Lower lobe of right lung (tissue), 2 donors: ENCODE results near the gene CDS2. TPM values are rescaled to one million over a fixed set of nuclear protein-coding genes. Genes with fewer than 3 reads are reported as not detected.
"Not testable (repeated sequence)": the region's sequence is repeated elsewhere in the genome, so short reads cannot be mapped to it uniquely, and the experiment has no call there.

ENCODE experiments used
- ATAC-seq, 2 donors: fragments of 200-7000 bp; cut with Tn5 transposase; one replicate each; pipeline ENCODE4 v1.9.1; 2020 to 2022; ENCODE audit warnings: mild to moderate bottlenecking in 2 of 2, moderate library complexity in 2 of 2
- DNase-seq: peaks from one replicate; pipeline ENCODE4 v3.0.0-alpha.2; 2020
- H3K27ac ChIP-seq: fragments of 200-600 bp; one replicate; pipeline ENCODE4 v1.8.0; 2022
- H3K27me3 ChIP-seq: fragments of 200-600 bp; one replicate; pipeline ENCODE4 v1.8.0; 2022; ENCODE audit warnings: low read depth
- H3K36me3 ChIP-seq: fragments of 200-600 bp; one replicate; pipeline ENCODE4 v1.8.0; 2022; ENCODE audit warnings: mild to moderate bottlenecking
- H3K4me1 ChIP-seq: fragments of 200-600 bp; one replicate; pipeline ENCODE4 v1.8.0; 2022
- H3K4me3 ChIP-seq: fragments of 200-600 bp; one replicate; pipeline ENCODE4 v1.8.0; 2022; ENCODE audit warnings: mild to moderate bottlenecking
- H3K9me3 ChIP-seq: fragments of 200-600 bp; one replicate; pipeline ENCODE4 v1.8.0; 2022
- intact Hi-C: fragments of 100-400 bp; cut with DNase I; formaldehyde crosslinking; loops from one replicate; pipeline ENCODE4 v1.11.0; 2022
- total RNA-seq: library from RNA; stranded (reverse); fragmentation: NEBNext Ultra II Directional; extraction: Animal tissue kit (Norgen Biotek cat#: 25700); gene quantifications from one replicate; pipeline ENCODE4 v1.2.1, GENCODE V29; 2021
- TF ChIP-seq, protein P1 (sequence below): fragments of 200-600 bp; IDR thresholded peaks from one replicate; pipeline ENCODE4 v1.8.0; 2022; ENCODE audit warnings: antibody characterized with exemption, mild to moderate bottlenecking
- donor health status: DM: no; HTN: yes; CAD: no; lungs with severe emphysema.

Gene CDS2
- total RNA-seq, 1 donor from 2014 or later, result 63.3 TPM

DNA sequence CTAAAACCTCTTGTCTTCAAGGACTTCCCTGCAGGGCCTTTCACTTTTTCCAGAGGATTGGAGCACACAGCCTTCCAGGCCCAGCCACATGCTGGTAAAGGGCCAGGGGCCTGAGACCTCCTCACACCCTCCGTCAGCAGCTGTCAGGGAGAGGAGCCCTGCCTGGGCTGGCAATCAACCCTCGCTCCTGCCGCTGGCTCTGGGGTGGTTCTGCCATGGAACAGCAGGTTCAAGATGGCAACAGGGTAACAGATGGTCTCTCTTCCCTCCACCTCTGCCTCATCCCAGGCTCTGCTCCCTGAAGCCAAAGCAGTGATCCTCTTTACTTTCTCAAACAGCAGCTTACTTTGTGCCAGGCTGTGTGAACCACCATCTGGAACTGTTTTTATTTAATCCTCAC is 30.9 kb upstream of the CDS2 start:
- intact Hi-C loops, result no loop called here
- no peaks in the 10 kb centered on the region for H3K9me3 ChIP-seq
- no peak for DNase-seq

DNA sequence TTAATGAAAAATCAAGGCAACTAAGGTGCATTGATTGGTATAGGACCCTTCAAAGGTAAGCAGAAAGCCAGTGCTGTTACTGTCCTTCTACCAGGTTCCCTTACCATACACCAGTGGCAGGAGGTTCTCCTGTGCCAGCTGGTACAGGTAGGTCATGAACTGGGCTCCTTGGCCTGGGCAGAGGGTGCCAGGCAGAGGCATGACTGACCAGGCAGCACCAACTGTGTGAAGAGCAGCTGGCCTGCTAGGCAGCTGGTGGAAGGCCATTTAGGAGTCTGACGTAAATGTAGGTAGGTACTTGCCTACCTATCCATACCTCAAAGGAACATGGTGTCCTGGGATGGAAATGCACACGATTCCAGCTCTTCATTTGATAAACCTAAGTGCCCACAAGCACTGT is 30.3 kb upstream of the CDS2 start:
- no peaks in the 10 kb centered on the region for H3K4me1 ChIP-seq
- no peaks in the 10 kb centered on the region for H3K9me3 ChIP-seq
- ATAC-seq (no peak), DNase-seq (no peak)
- H3K27me3 ChIP-seq, result no peaks in the 10 kb centered on the region
- no peak overlapping the region for H3K4me3 ChIP-seq
- TF ChIP-seq, protein P1, sequence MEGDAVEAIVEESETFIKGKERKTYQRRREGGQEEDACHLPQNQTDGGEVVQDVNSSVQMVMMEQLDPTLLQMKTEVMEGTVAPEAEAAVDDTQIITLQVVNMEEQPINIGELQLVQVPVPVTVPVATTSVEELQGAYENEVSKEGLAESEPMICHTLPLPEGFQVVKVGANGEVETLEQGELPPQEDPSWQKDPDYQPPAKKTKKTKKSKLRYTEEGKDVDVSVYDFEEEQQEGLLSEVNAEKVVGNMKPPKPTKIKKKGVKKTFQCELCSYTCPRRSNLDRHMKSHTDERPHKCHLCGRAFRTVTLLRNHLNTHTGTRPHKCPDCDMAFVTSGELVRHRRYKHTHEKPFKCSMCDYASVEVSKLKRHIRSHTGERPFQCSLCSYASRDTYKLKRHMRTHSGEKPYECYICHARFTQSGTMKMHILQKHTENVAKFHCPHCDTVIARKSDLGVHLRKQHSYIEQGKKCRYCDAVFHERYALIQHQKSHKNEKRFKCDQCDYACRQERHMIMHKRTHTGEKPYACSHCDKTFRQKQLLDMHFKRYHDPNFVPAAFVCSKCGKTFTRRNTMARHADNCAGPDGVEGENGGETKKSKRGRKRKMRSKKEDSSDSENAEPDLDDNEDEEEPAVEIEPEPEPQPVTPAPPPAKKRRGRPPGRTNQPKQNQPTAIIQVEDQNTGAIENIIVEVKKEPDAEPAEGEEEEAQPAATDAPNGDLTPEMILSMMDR, result no peak
- intact Hi-C loops, result no loop called here
- H3K27ac ChIP-seq, result no peak overlapping the region
- H3K36me3 ChIP-seq, result peaks cover 45% of the 10 kb centered on the region

More for the DNA sequence above, 30.9 kb upstream of the CDS2 start:
- peaks cover 42% of the 10 kb centered on the region for H3K36me3 ChIP-seq
- no peak for ATAC-seq
- no peaks in the 10 kb centered on the region for H3K27me3 ChIP-seq
- H3K27ac ChIP-seq, result no peak overlapping the region
- TF ChIP-seq, protein P1, result no peak
- no peaks in the 10 kb centered on the region for H3K4me1 ChIP-seq
- H3K4me3 ChIP-seq, result no peak overlapping the region

DNA sequence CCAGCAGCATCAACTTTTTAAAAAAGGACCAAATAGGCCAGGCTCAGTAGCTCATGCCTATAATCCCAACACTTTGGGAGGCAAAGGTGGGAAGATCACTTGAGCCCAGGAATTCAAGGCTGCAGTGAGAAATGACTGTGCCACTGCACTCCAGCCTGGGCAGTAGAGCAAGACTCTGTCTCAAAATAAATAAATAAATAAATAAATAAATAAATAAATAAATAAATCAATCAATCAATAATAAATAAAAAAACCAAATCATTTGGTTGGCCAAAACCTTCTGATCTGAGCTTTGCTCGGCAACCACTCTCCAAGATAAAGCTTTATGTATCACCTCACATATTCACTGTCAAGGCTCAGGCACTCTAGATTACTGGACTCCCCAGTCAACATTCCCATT is 27.8 kb upstream of the CDS2 start:
- peaks cover 64% of the 10 kb centered on the region for H3K36me3 ChIP-seq
- H3K9me3 ChIP-seq, DNase-seq, intact Hi-C loops, H3K27ac ChIP-seq, H3K27me3 ChIP-seq, H3K4me1 ChIP-seq, ATAC-seq, H3K4me3 ChIP-seq: not testable (repeated sequence)

DNA sequence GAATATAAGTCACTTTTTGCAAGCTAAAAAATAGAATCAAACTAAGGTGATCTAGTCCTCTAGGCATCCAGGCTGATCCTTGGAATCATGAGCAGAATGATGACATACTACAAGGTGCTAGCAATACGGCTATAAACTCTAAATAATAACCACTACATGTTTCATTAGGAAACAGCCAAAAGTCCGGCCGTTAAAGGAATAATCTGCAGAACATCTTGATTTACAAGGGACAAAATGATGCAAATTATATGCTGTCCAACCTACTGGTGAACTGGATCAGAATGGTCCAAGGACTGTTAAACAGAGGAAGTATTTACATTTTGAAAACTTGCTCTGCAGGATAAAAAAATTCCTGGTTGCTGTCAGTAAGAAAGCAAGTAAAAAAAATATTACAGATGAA is 26.9 kb upstream of the CDS2 start:
- intact Hi-C loops, H3K27ac ChIP-seq, H3K27me3 ChIP-seq, H3K4me1 ChIP-seq, DNase-seq, ATAC-seq, H3K4me3 ChIP-seq, H3K9me3 ChIP-seq: not testable (repeated sequence)
- H3K36me3 ChIP-seq, result peaks cover 73% of the 10 kb centered on the region

DNA sequence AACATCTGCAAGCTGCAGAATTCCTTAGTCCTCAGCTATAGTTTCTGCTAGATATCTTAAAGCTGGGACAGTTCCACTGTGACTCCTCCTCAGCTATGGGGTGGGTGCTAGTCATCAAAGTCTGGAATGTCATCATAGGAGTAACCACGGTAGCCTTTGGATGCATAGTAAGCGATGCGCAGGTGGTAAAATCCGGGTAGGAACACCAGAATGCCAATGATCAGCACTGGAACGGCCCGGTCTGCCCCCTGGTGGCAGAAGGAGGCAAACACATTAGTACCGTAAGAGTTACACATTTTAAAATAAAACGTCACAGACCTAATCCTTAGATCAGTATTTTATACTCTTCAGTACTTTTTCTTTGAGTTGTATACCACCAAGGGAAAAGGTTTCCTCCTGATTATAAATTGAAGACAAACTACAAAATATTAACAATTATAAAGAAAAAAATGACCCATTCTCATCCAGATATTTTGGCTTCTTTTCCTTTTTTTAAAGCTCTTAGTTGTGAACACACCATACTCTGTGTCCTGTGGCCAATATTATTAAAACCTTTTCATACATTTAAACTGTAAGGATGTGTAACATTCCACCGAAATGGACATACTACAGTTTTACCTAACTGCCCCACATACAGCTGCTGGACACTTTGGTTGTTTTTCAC is 26.0 kb upstream of the CDS2 start:
- peak; percentile 85 to 91 for ATAC-seq

DNA sequence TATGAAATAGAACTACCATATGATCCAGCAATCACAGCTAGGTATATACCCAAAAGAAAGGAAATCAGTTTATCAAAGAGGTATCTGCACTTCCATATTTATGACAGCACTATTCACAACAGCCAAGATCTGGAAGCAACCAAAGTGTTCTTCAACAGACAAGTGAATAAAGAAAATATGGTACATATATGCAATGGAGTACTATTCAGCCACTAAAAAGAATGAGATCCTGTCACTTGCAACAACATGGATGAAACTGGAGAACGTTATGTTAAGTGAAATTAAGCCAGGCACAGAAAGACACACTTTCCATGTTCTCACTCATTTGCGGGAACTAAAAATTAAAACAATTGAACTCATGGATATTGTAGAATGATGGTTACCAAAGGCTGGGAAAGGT is 22.3 kb upstream of the CDS2 start:
- Histone ChIP-seq H3K36me3 (peaks cover 95% of the 10 kb centered on the region), H3K9me3 (no peaks in the 10 kb centered on the region), H3K4me3 (no peak overlapping the region), H3K27me3 (no peaks in the 10 kb centered on the region), H3K4me1 (no peaks in the 10 kb centered on the region), H3K27ac (no peak overlapping the region)
- TF ChIP-seq, protein P1, result no peak
- no peak for DNase-seq
- intact Hi-C loops, result no loop called here
- no peak for ATAC-seq

More for the DNA sequence above, 26.0 kb upstream of the CDS2 start:
- Histone ChIP-seq H3K9me3 (no peaks in the 10 kb centered on the region), H3K4me1 (no peaks in the 10 kb centered on the region), H3K36me3 (peaks cover 80% of the 10 kb centered on the region), H3K27ac (no peak overlapping the region), H3K4me3 (no peak overlapping the region), H3K27me3 (no peaks in the 10 kb centered on the region)
- peak; percentile 84 for DNase-seq
- TF ChIP-seq, protein P1, result peak; percentile 91
- intact Hi-C loops, result no loop called here
